Gastrocnemius medialis (tissue), 4 donors: ENCODE results near the gene BEAN1. TPM values are rescaled to one million over a fixed set of nuclear protein-coding genes. Genes with fewer than 3 reads are reported as not detected.

Experiments used
- ATAC-seq, 2 donors: fragments of 150-250 bp; one replicate each; pipeline ENCODE4 v1.9.1; 2016
- DNase-seq, 2 donors: peaks; one replicate each; pipeline ENCODE4 v3.0.0-alpha.2; 2019
- H3K27ac ChIP-seq, 4 donors: fragments of 200-600 bp; sonication (generic); 1 replicate in 1 of 4; 2 replicates in 3 of 4; pipeline ENCODE4 v1.5.1; 2016 to 2018; ENCODE audit warnings: mild to moderate bottlenecking in 2 of 4, moderate library complexity in 1 of 4
- H3K27me3 ChIP-seq, 3 donors: fragments of 200-600 bp; sonication (generic) in 2 of 3; 1 replicate in 1 of 3; 2 replicates in 2 of 3; pipeline versions ENCODE4 v1.5.1 to v1.6.0; 2016 to 2019; ENCODE audit warnings: mild to moderate bottlenecking in 1 of 3, moderate library complexity in 1 of 3
- H3K36me3 ChIP-seq, 2 donors: fragments of 200-600 bp; sonication (generic) in 1 of 2; one replicate each; pipeline ENCODE4 v1.5.1; 2017 to 2018
- H3K4me1 ChIP-seq, 2 donors: fragments of 200-600 bp; sonication (generic) in 1 of 2; one replicate each; pipeline ENCODE4 v1.5.1; 2016 to 2017; ENCODE audit warnings: mild to moderate bottlenecking in 2 of 2
- H3K4me3 ChIP-seq, 4 donors: fragments of 200-600 bp; sonication (generic) in 3 of 4; 1 replicate in 1 of 4; 2 replicates in 3 of 4; pipeline ENCODE4 v1.5.1; 2016 to 2019; ENCODE audit warnings: mild to moderate bottlenecking in 2 of 4
- H3K9me3 ChIP-seq, 3 donors: fragments of 200-600 bp; sonication (generic) in 2 of 3; 1 replicate in 1 of 3; 2 replicates in 2 of 3; pipeline ENCODE4 v1.5.1; 2016 to 2019
- POLR2A ChIP-seq, 2 donors: fragments of 450-650 bp; IDR thresholded peaks; one replicate each; pipeline ENCODE4 v1.6.1; 2017; ENCODE audit warnings: antibody characterized with exemption in 2 of 2, mild to moderate bottlenecking in 2 of 2, moderate library complexity in 2 of 2
- in situ Hi-C, 4 donors: fragments of 200-750 bp; cut with MboI; loops; one replicate each; pipeline versions ENCODE4 v1.15.0 to v1.8.0; 2017; ENCODE audit warnings: low sequenced_read_pairs in 4 of 4
- intact Hi-C: fragments of 100-400 bp; cut with DNase I; formaldehyde crosslinking; loops from one replicate; pipeline ENCODE4 v1.15.1; 2023; ENCODE audit warnings: low total_unique reads
- total RNA-seq, 4 donors: library from RNA; depleted of rRNA; stranded (reverse); fragments of >200 nt; gene quantifications; one replicate each; pipeline versions ENCODE4 v1.1.0 to v1.2.3, GENCODE V29; 2016
- TF ChIP-seq, protein P1 (sequence below), 5 experiments: fragments of 450-650 bp in 3 of 5; fragments of 200-600 bp in 2 of 5; sonication (generic) in 2 of 5; IDR thresholded peaks in 4 of 5; conservative IDR thresholded peaks in 1 of 5; 1 replicate in 4 of 5; 2 replicates in 1 of 5; pipeline ENCODE4 v1.5.1; 2016 to 2019; ENCODE audit warnings: antibody characterized with exemption in 5 of 5, mild to moderate bottlenecking in 3 of 5, moderate library complexity in 3 of 5

The BEAN1 gene
- total RNA-seq, 4 donors from 2014 or later: not detected

GRCh38 chr16:66431760-66432159, 4.7 kb downstream of the BEAN1 start:
- DNase-seq: no peak
- H3K4me3 ChIP-seq: no peak overlapping the region
- no peaks in the 10 kb centered on the region for H3K36me3 ChIP-seq
- intact Hi-C loops (no loop called here), in situ Hi-C loops (no loop called here)
- peaks cover 13 to 35% (median 21%) of the 10 kb centered on the region in 3 donors for H3K27me3 ChIP-seq
- H3K27ac ChIP-seq: no peak overlapping the region
- no peak for ATAC-seq
- no peak for TF ChIP-seq POLR2A (IDR thresholded peaks at IDR 0.05)
- TF ChIP-seq, protein P1, sequence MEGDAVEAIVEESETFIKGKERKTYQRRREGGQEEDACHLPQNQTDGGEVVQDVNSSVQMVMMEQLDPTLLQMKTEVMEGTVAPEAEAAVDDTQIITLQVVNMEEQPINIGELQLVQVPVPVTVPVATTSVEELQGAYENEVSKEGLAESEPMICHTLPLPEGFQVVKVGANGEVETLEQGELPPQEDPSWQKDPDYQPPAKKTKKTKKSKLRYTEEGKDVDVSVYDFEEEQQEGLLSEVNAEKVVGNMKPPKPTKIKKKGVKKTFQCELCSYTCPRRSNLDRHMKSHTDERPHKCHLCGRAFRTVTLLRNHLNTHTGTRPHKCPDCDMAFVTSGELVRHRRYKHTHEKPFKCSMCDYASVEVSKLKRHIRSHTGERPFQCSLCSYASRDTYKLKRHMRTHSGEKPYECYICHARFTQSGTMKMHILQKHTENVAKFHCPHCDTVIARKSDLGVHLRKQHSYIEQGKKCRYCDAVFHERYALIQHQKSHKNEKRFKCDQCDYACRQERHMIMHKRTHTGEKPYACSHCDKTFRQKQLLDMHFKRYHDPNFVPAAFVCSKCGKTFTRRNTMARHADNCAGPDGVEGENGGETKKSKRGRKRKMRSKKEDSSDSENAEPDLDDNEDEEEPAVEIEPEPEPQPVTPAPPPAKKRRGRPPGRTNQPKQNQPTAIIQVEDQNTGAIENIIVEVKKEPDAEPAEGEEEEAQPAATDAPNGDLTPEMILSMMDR (IDR thresholded peaks at IDR 0.05 in 4 of 5, conservative IDR thresholded peaks at IDR 0.05 in 1 of 5): no peak
- H3K4me1 ChIP-seq: peaks cover 0 to 5% of the 10 kb centered on the region in 2 donors
- H3K9me3 ChIP-seq: no peaks in the 10 kb centered on the region

DNA sequence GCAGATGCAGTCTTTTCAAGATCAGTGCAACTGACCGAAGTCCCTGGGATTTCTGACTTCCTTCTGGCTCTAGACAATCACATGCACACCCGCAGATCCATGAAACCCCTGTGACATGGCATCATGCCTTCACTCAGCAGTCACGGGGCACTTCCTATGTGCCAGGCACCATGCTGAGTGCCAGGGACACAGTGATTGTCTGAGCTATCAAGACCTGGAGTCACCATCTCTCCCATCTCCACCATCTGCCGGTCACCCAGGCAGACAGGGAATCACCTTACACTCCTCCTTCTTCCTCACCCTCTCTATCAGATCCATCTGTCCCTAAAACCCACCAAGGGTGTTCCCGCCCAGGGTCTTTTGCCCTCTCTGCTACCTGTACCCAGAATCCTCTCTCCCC, 5.3 kb downstream of the BEAN1 start:
- peaks cover 13 to 35% (median 21%) of the 10 kb centered on the region in 3 donors for H3K27me3 ChIP-seq
- no peaks in the 10 kb centered on the region for H3K9me3 ChIP-seq
- DNase-seq: no peak
- TF ChIP-seq POLR2A (IDR thresholded peaks at IDR 0.05): no peak
- TF ChIP-seq, protein P1 (IDR thresholded peaks at IDR 0.05 in 4 of 5, conservative IDR thresholded peaks at IDR 0.05 in 1 of 5): no peak
- in situ Hi-C loops: no loop called here
- ATAC-seq: no peak
- no peak overlapping the region for H3K27ac ChIP-seq
- H3K4me3 ChIP-seq: no peak overlapping the region
- H3K36me3 ChIP-seq: no peaks in the 10 kb centered on the region
- peaks cover 0 to 5% of the 10 kb centered on the region in 2 donors for H3K4me1 ChIP-seq
- intact Hi-C loops: no loop called here

- no peak for ATAC-seq
- TF ChIP-seq, protein P1 (IDR thresholded peaks at IDR 0.05 in 4 of 5, conservative IDR thresholded peaks at IDR 0.05 in 1 of 5): no peak
- TF ChIP-seq POLR2A (IDR thresholded peaks at IDR 0.05): no peak
- Histone ChIP-seq H3K4me3 (no peak overlapping the region), H3K4me1 (no peaks in the 10 kb centered on the region), H3K27ac (no peak overlapping the region), H3K27me3 (peaks cover under 1 to 16% (median 8%) of the 10 kb centered on the region in 3 donors), H3K36me3 (no peaks in the 10 kb centered on the region), H3K9me3 (no peaks in the 10 kb centered on the region)
- in situ Hi-C loops (no loop called here), intact Hi-C loops (no loop called here)
- no peak for DNase-seq
Measured at GRCh38 chr16:66434619-66435430, 7.7 kb downstream of the BEAN1 start.

GRCh38 chr16:66435896-66436295, 8.8 kb downstream of the BEAN1 start:
- Histone ChIP-seq H3K36me3 (no peaks in the 10 kb centered on the region), H3K9me3 (no peaks in the 10 kb centered on the region), H3K4me1 (no peaks in the 10 kb centered on the region), H3K27ac (no peak overlapping the region), H3K4me3 (no peak overlapping the region), H3K27me3 (peaks cover 0 to 11% (median 6%) of the 10 kb centered on the region in 3 donors)
- DNase-seq (no peak), ATAC-seq (no peak)
- intact Hi-C loops (no loop called here), in situ Hi-C loops (no loop called here)
- TF ChIP-seq POLR2A (IDR thresholded peaks at IDR 0.05): no peak
- TF ChIP-seq, protein P1 (IDR thresholded peaks at IDR 0.05 in 4 of 5, conservative IDR thresholded peaks at IDR 0.05 in 1 of 5): no peak
